T-helper 22 cell (primary cell): ENCODE measurements around the gene FBXO22.
"Not testable (repeated sequence)": the region's sequence is repeated elsewhere in the genome, so short reads cannot be mapped to it uniquely, and the experiment has no call there.

Experiments
- DNase-seq: peaks from one replicate; pipeline ENCODE4 v3.0.0-alpha.2; 2020; ENCODE audit warnings: low read depth

The FBXO22 gene

GRCh38 chr15:75981149-75981815, 77.6 kb downstream of the FBXO22 start:
- DNase-seq = no peak

- DNase-seq = no peak
Observed at GRCh38 chr15:75982468-75982867, 78.8 kb downstream of the FBXO22 start.

GRCh38 chr15:75984706-75985105, 81.0 kb downstream of the FBXO22 start:
- DNase-seq = not testable (repeated sequence)

GRCh38 chr15:75985971-75986370, 82.3 kb downstream of the FBXO22 start:
- DNase-seq = no peak

- DNase-seq = no peak
Observed at GRCh38 chr15:75989045-75989444, 85.4 kb downstream of the FBXO22 start.

- DNase-seq = no peak
Observed at GRCh38 chr15:75989875-75990274, 86.2 kb downstream of the FBXO22 start.
